HL-60 (cell line): ENCODE measurements around the gene MLST8.

Source experiments
- DNase-seq, 2 experiments: peaks; one replicate each; pipeline ENCODE4 v3.0.0-alpha.2; 2010 to 2020; ENCODE audit warnings: low read depth in 1 of 2, low spot score in 1 of 2
- H3K27ac ChIP-seq: fragments of 250-450 bp; sonication (Bioruptor Pico); replicated peaks from 2 replicates; pipeline ENCODE4 v1.5.1; 2020; ENCODE audit warnings: mild to moderate bottlenecking, moderate library complexity
- H3K27me3 ChIP-seq: fragments of 250-450 bp; sonication (Bioruptor Pico); 2 replicates; pipeline ENCODE4 v1.5.1; 2021; ENCODE audit warnings: mild to moderate bottlenecking, moderate library complexity; ENCODE audit not compliant: insufficient read depth, poor library complexity, severe bottlenecking
- H3K4me3 ChIP-seq: replicated peaks from 2 replicates; pipeline ENCODE4 v1.5.1; 2011; ENCODE audit warnings: mild to moderate bottlenecking, control low read depth, low read length; ENCODE audit not compliant: insufficient read depth
- GABPA ChIP-seq: IDR thresholded peaks from 2 replicates; pipeline ENCODE4 v1.6.1; 2012; ENCODE audit warnings: low read depth
- POLR2AphosphoS5 ChIP-seq: IDR thresholded peaks from 2 replicates; pipeline ENCODE4 v1.6.1; 2012; ENCODE audit warnings: low read depth
- SPI1 ChIP-seq: IDR thresholded peaks from 2 replicates; pipeline ENCODE4 v1.6.1; 2012; ENCODE audit warnings: low read depth, mild to moderate bottlenecking, borderline replicate concordance
- TF ChIP-seq, protein P1 (sequence below): IDR thresholded peaks from one replicate; pipeline ENCODE4 v1.5.1; 2011; ENCODE audit warnings: low read length, control low read depth, inconsistent platforms; ENCODE audit not compliant: insufficient read depth
- TF ChIP-seq, protein P2 (sequence below): IDR thresholded peaks from 2 replicates; pipeline ENCODE4 v1.6.1; 2012; ENCODE audit warnings: low read depth; ENCODE audit not compliant: insufficient replicate concordance

MLST8 gene

GRCh38 chr16:2208772-2209171 is 3.5 kb downstream of the MLST8 start:
- TF ChIP-seq, protein P1, sequence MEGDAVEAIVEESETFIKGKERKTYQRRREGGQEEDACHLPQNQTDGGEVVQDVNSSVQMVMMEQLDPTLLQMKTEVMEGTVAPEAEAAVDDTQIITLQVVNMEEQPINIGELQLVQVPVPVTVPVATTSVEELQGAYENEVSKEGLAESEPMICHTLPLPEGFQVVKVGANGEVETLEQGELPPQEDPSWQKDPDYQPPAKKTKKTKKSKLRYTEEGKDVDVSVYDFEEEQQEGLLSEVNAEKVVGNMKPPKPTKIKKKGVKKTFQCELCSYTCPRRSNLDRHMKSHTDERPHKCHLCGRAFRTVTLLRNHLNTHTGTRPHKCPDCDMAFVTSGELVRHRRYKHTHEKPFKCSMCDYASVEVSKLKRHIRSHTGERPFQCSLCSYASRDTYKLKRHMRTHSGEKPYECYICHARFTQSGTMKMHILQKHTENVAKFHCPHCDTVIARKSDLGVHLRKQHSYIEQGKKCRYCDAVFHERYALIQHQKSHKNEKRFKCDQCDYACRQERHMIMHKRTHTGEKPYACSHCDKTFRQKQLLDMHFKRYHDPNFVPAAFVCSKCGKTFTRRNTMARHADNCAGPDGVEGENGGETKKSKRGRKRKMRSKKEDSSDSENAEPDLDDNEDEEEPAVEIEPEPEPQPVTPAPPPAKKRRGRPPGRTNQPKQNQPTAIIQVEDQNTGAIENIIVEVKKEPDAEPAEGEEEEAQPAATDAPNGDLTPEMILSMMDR = no peak
- TF ChIP-seq, protein P2, sequence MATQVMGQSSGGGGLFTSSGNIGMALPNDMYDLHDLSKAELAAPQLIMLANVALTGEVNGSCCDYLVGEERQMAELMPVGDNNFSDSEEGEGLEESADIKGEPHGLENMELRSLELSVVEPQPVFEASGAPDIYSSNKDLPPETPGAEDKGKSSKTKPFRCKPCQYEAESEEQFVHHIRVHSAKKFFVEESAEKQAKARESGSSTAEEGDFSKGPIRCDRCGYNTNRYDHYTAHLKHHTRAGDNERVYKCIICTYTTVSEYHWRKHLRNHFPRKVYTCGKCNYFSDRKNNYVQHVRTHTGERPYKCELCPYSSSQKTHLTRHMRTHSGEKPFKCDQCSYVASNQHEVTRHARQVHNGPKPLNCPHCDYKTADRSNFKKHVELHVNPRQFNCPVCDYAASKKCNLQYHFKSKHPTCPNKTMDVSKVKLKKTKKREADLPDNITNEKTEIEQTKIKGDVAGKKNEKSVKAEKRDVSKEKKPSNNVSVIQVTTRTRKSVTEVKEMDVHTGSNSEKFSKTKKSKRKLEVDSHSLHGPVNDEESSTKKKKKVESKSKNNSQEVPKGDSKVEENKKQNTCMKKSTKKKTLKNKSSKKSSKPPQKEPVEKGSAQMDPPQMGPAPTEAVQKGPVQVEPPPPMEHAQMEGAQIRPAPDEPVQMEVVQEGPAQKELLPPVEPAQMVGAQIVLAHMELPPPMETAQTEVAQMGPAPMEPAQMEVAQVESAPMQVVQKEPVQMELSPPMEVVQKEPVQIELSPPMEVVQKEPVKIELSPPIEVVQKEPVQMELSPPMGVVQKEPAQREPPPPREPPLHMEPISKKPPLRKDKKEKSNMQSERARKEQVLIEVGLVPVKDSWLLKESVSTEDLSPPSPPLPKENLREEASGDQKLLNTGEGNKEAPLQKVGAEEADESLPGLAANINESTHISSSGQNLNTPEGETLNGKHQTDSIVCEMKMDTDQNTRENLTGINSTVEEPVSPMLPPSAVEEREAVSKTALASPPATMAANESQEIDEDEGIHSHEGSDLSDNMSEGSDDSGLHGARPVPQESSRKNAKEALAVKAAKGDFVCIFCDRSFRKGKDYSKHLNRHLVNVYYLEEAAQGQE = no peak
- no peak for TF ChIP-seq GABPA
- TF ChIP-seq POLR2AphosphoS5 = no peak
- TF ChIP-seq SPI1 = no peak
- DNase-seq = no peak
- Histone ChIP-seq H3K27me3 (no peaks in the 10 kb centered on the region), H3K27ac (no peak overlapping the region), H3K4me3 (no peak overlapping the region)

DNA sequence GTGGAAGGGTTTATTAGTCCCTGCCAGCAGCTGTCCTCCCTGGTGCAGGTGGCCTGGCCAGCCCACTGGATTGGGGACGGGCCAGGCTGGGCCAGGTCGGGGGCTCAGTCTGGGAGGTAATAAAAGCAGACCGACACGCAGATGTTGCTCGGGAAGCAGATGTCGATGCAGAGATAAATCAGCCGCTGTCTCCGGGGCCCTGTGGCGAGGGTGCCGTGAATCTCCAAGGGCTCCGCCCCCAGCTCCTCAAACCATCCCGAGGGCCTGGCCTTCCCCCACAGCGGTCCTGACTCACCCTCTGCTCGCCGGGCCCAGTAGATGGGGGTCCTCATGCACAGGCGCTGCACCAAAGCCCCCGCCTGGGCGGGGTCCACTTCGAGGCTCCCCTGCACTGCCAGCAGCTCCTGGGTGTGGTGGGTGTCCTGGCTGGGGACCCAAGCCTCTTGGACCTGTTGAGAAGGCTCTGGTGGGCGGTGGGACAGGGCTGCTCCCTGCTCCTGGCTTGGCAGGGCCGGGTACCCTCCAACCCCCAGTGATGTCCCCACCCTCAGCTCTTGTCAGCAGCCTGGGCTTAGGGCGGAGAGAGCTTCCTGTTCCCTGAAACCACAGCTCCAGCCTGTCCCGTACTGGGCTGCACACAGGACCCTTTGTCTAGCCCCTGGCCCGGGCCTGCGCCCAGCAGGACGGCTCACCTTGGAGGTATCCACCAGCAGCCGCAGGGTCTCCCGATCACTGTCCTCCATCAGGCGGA is 4.2 kb downstream of the MLST8 start:
- Histone ChIP-seq H3K4me3 (no peak overlapping the region), H3K27ac (no peak overlapping the region), H3K27me3 (no peaks in the 10 kb centered on the region)
- no peak for DNase-seq
- TF ChIP-seq SPI1 (no peak), POLR2AphosphoS5 (no peak), GABPA (no peak)
- TF ChIP-seq, protein P2 = no peak
- TF ChIP-seq, protein P1 = no peak

DNA sequence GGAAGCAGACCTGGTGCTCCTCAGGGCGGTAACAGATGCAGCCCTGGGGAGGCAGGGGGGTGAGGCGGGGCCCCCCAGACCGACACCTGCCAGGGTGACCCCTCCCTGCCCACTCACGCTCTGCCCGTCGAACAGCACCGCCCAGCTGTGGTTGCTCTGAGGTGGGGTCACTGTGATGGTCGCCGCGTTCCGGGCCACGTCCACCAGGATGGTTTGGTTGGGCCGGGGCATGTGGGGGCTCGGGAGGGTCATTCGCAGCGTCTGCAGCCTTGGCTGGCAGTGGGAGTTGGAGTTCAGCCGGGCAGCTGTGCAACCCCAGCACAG is 4.7 kb downstream of the MLST8 start:
- Histone ChIP-seq H3K4me3 (no peak overlapping the region), H3K27me3 (no peaks in the 10 kb centered on the region), H3K27ac (no peak overlapping the region)
- TF ChIP-seq GABPA = no peak
- TF ChIP-seq SPI1 = no peak
- TF ChIP-seq, protein P2 = no peak
- no peak for TF ChIP-seq POLR2AphosphoS5
- TF ChIP-seq, protein P1 = no peak
- DNase-seq = no peak
